SK-N-SH treated with all-trans-retinoic acid at 6 μM for 48 hours (cell line): ENCODE measurements around the gene TMEM143.

ENCODE experiments used
- ATAC-seq: fragments of 200-7000 bp; cut with Tn5 transposase; 3 replicates; pipeline ENCODE4 v1.9.1; 2020; ENCODE audit warnings: mild to moderate bottlenecking, moderate library complexity
- ARNTL ChIP-seq: fragments of 450-650 bp; formaldehyde crosslinking; IDR thresholded peaks from 2 replicates; pipeline ENCODE4 v1.5.0; 2020; ENCODE audit warnings: low read depth, mild to moderate bottlenecking, moderate library complexity, borderline replicate concordance
- BACH2 ChIP-seq: fragments of 250-450 bp; sonication (Bioruptor Pico); IDR thresholded peaks from 2 replicates; pipeline ENCODE4 v1.9.0; 2021; ENCODE audit warnings: mild to moderate bottlenecking, borderline replicate concordance
- CSDC2 ChIP-seq: fragments of 250-450 bp; sonication (Bioruptor Pico); IDR thresholded peaks from 2 replicates; pipeline ENCODE4 v1.5.0; 2020; ENCODE audit warnings: mild to moderate bottlenecking, moderate library complexity
- CSRNP3 ChIP-seq: fragments of 250-450 bp; sonication (Bioruptor Pico); IDR thresholded peaks from 2 replicates; pipeline ENCODE4 v1.5.1; 2021; ENCODE audit warnings: mild to moderate bottlenecking, moderate library complexity
- ESRRG ChIP-seq: fragments of 250-450 bp; sonication (Bioruptor Pico); IDR thresholded peaks from 2 replicates; pipeline ENCODE4 v1.6.1; 2021; ENCODE audit warnings: mild to moderate bottlenecking
- GLIS3 ChIP-seq: fragments of 250-450 bp; sonication (Bioruptor Pico); IDR thresholded peaks from 2 replicates; pipeline ENCODE4 v1.5.0; 2020; ENCODE audit warnings: mild to moderate bottlenecking, moderate library complexity
- ISL1 ChIP-seq: fragments of 250-450 bp; sonication (Bioruptor Pico); IDR thresholded peaks from 2 replicates; pipeline ENCODE4 v2.1.2; 2022; ENCODE audit warnings: mild to moderate bottlenecking, moderate library complexity
- OSR1 ChIP-seq: fragments of 250-450 bp; sonication (Bioruptor Pico); IDR thresholded peaks from 2 replicates; pipeline ENCODE4 v1.8.0; 2022; ENCODE audit warnings: moderate library complexity, mild to moderate bottlenecking, inconsistent platforms
- PPARA ChIP-seq: fragments of 250-450 bp; sonication (Bioruptor Pico); IDR thresholded peaks from 2 replicates; pipeline ENCODE4 v1.5.0; 2020; ENCODE audit warnings: mild to moderate bottlenecking, borderline replicate concordance
- RARB ChIP-seq: fragments of 250-450 bp; sonication (Bioruptor Pico); IDR thresholded peaks from 2 replicates; pipeline ENCODE4 v1.8.0; 2021; ENCODE audit warnings: mild to moderate bottlenecking, moderate library complexity
- SNAI2 ChIP-seq: fragments of 250-450 bp; sonication (Bioruptor Pico); IDR thresholded peaks from 2 replicates; pipeline ENCODE4 v1.5.0; 2020; ENCODE audit warnings: mild to moderate bottlenecking, moderate library complexity
- TCF4 ChIP-seq: fragments of 250-450 bp; sonication (Bioruptor Pico); IDR thresholded peaks from 2 replicates; pipeline ENCODE4 v1.8.0; 2021; ENCODE audit warnings: mild to moderate bottlenecking, moderate library complexity, borderline replicate concordance
- ZC3H10 ChIP-seq: fragments of 250-450 bp; sonication (Bioruptor Pico); IDR thresholded peaks from 2 replicates; pipeline ENCODE4 v1.5.1; 2021; ENCODE audit warnings: mild to moderate bottlenecking, moderate library complexity
- ZFP3 ChIP-seq: fragments of 250-450 bp; sonication (Bioruptor Pico); IDR thresholded peaks from 2 replicates; pipeline ENCODE4 v1.5.0; 2020; ENCODE audit warnings: mild to moderate bottlenecking, moderate library complexity
- ZFP30 ChIP-seq: fragments of 450-650 bp; formaldehyde crosslinking; IDR thresholded peaks from 2 replicates; pipeline ENCODE4 v1.5.0; 2022; ENCODE audit warnings: mild to moderate bottlenecking, moderate library complexity
- ZNF565 ChIP-seq: fragments of 450-650 bp; formaldehyde crosslinking; conservative IDR thresholded peaks from 2 replicates; pipeline ENCODE4 v1.5.0; 2020; ENCODE audit warnings: low read depth, mild to moderate bottlenecking, moderate library complexity
- ZNF70 ChIP-seq: fragments of 450-650 bp; formaldehyde crosslinking; IDR thresholded peaks from 2 replicates; pipeline ENCODE4 v1.5.0; 2020; ENCODE audit warnings: mild to moderate bottlenecking, moderate library complexity
- ZNF8 ChIP-seq: fragments of 450-650 bp; formaldehyde crosslinking; IDR thresholded peaks from 2 replicates; pipeline ENCODE4 v1.5.0; 2020; ENCODE audit warnings: mild to moderate bottlenecking, moderate library complexity
- TF ChIP-seq, protein P1 (sequence below): fragments of 250-450 bp; sonication (Bioruptor Pico); IDR thresholded peaks from 2 replicates; pipeline ENCODE4 v1.5.0; 2020; ENCODE audit warnings: mild to moderate bottlenecking, moderate library complexity
- TF ChIP-seq, protein P2 (sequence below): fragments of 250-450 bp; sonication (Bioruptor Pico); IDR thresholded peaks from 2 replicates; pipeline ENCODE4 v1.8.0; 2021; ENCODE audit warnings: low read depth, mild to moderate bottlenecking, moderate library complexity, borderline replicate concordance
- TF ChIP-seq, protein P3 (sequence below): fragments of 250-450 bp; sonication (Bioruptor Pico); IDR thresholded peaks from 2 replicates; pipeline ENCODE4 v1.5.1; 2020; ENCODE audit warnings: low read depth, mild to moderate bottlenecking, moderate library complexity

Gene TMEM143

GRCh38 chr19:48368936-48369335 is 5.2 kb upstream of the TMEM143 start:
- no peak for TF ChIP-seq PPARA (CRISPR knock-in tag)
- TF ChIP-seq ARNTL = no peak
- TF ChIP-seq ZFP30 = no peak
- TF ChIP-seq ZNF565 (CRISPR knock-in tag) = no peak
- TF ChIP-seq, protein P1, sequence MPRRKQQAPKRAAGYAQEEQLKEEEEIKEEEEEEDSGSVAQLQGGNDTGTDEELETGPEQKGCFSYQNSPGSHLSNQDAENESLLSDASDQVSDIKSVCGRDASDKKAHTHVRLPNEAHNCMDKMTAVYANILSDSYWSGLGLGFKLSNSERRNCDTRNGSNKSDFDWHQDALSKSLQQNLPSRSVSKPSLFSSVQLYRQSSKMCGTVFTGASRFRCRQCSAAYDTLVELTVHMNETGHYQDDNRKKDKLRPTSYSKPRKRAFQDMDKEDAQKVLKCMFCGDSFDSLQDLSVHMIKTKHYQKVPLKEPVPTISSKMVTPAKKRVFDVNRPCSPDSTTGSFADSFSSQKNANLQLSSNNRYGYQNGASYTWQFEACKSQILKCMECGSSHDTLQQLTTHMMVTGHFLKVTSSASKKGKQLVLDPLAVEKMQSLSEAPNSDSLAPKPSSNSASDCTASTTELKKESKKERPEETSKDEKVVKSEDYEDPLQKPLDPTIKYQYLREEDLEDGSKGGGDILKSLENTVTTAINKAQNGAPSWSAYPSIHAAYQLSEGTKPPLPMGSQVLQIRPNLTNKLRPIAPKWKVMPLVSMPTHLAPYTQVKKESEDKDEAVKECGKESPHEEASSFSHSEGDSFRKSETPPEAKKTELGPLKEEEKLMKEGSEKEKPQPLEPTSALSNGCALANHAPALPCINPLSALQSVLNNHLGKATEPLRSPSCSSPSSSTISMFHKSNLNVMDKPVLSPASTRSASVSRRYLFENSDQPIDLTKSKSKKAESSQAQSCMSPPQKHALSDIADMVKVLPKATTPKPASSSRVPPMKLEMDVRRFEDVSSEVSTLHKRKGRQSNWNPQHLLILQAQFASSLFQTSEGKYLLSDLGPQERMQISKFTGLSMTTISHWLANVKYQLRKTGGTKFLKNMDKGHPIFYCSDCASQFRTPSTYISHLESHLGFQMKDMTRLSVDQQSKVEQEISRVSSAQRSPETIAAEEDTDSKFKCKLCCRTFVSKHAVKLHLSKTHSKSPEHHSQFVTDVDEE = no peak
- TF ChIP-seq TCF4 (CRISPR knock-in tag) = no peak
- no peak for TF ChIP-seq CSDC2 (CRISPR knock-in tag)
- TF ChIP-seq SNAI2 = no peak
- TF ChIP-seq, protein P2, sequence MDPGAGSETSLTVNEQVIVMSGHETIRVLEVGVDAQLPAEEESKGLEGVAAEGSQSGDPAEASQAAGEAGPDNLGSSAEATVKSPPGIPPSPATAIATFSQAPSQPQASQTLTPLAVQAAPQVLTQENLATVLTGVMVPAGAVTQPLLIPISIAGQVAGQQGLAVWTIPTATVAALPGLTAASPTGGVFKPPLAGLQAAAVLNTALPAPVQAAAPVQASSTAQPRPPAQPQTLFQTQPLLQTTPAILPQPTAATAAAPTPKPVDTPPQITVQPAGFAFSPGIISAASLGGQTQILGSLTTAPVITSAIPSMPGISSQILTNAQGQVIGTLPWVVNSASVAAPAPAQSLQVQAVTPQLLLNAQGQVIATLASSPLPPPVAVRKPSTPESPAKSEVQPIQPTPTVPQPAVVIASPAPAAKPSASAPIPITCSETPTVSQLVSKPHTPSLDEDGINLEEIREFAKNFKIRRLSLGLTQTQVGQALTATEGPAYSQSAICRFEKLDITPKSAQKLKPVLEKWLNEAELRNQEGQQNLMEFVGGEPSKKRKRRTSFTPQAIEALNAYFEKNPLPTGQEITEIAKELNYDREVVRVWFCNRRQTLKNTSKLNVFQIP (CRISPR knock-in tag) = no peak
- TF ChIP-seq ISL1 = no peak
- ATAC-seq = no peak

DNA sequence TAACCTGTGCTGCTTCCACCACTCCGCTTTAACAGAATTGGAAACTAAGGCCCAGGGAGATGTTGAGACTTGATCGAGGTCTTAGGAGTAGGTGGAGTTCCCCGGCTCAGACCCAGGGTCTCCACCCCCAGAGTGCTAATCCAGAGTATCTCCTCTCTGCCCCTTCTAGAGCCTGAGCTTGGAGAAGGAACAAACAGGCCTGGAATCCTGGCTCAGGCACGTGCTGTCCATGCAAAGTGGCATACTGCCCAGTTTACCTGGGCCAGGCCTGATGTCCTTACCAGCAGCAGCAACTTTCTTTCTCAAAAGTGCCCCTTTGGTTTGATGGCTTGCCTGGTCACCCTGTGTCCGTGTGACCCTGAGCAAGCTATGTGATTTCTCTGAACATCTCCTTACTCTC is 4.1 kb upstream of the TMEM143 start:
- no peak for ATAC-seq
- TF ChIP-seq ESRRG (no peak), ISL1 (no peak), OSR1 (CRISPR knock-in tag) (no peak), ZFP30 (no peak), ZNF8 (CRISPR knock-in tag) (no peak), BACH2 (CRISPR knock-in tag) (no peak), CSRNP3 (no peak), ZNF70 (CRISPR knock-in tag) (no peak), ZC3H10 (no peak)
- TF ChIP-seq, protein P3, sequence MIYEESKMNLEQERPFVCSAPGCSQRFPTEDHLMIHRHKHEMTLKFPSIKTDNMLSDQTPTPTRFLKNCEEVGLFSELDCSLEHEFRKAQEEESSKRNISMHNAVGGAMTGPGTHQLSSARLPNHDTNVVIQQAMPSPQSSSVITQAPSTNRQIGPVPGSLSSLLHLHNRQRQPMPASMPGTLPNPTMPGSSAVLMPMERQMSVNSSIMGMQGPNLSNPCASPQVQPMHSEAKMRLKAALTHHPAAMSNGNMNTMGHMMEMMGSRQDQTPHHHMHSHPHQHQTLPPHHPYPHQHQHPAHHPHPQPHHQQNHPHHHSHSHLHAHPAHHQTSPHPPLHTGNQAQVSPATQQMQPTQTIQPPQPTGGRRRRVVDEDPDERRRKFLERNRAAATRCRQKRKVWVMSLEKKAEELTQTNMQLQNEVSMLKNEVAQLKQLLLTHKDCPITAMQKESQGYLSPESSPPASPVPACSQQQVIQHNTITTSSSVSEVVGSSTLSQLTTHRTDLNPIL (CRISPR knock-in tag) = no peak

DNA sequence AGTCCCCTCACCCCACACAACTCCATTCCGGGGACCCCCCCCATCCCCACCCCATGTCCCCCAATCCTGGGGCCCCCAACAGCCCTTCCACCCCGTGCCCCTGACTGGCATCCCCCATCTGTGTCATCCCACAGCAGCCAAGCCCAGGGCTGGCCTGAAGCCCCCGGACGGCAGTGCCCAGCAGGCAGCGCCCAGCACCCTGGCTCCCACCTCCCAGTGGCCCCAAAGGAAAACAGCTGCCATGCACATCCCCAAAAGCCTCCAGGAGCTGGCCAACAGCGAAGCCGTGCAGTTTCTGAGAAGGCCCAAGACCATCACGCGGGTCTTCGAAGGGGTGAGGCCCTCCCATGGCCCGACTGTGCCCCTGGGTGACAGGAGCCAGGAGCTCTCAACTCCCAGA is 1.9 kb upstream of the TMEM143 start:
- TF ChIP-seq ZFP3 (CRISPR knock-in tag) = no peak
- TF ChIP-seq ZC3H10 = no peak
- TF ChIP-seq, protein P1 = no peak
- TF ChIP-seq ZNF565 (CRISPR knock-in tag) = no peak
- no peak for TF ChIP-seq SNAI2
- TF ChIP-seq ARNTL = no peak
- TF ChIP-seq PPARA (CRISPR knock-in tag) = no peak
- TF ChIP-seq GLIS3 = no peak
- TF ChIP-seq RARB (CRISPR knock-in tag) = no peak

More for the DNA sequence above, 1.9 kb upstream of the TMEM143 start:
- ATAC-seq = no peak
